T-cell (primary cell): ENCODE results near the gene GNE. TPM values are rescaled to one million over a fixed set of nuclear protein-coding genes. Genes with fewer than 3 reads are reported as not detected.
A peak's percentile ranks its signal among the peaks of the same experiment; 100 is the strongest.

ENCODE experiments used
- ATAC-seq, 4 experiments: fragments of 200-7000 bp in 3 of 4; fragments of 150-1000 bp in 1 of 4; cut with Tn5 transposase; replicated peaks in 1 of 4; 1 replicate in 3 of 4; 2 replicates in 1 of 4; pipeline ENCODE4 v1.10.0; 2021; ENCODE audit warnings: moderate library complexity in 3 of 4, mild to moderate bottlenecking in 2 of 4, moderate number of reproducible peaks in 1 of 4
- CTCF ChIA-PET, 2 donors: fragments of 300-600 bp; sonication (Branson Sonifier 250); formaldehyde crosslinking; loops; one replicate each; lab custom pipeline; 2022; ENCODE audit warnings: antibody characterized with exemption in 2 of 2; lab: Charles Lee
- POLR2A ChIA-PET, 2 donors: fragments of 300-600 bp; sonication (Branson Sonifier 250); formaldehyde crosslinking; loops; one replicate each; lab custom pipeline; 2022; ENCODE audit warnings: antibody characterized with exemption in 2 of 2; lab: Charles Lee
- DNase-seq, 35 experiments: peaks; one replicate each; pipeline versions ENCODE4 v3.0.0 to v3.0.0-alpha.2; 2013 to 2023
- H3K27ac ChIP-seq: one replicate; pipeline ENCODE4 v1.5.1; 2013; ENCODE audit warnings: low read length
- H3K27me3 ChIP-seq, 2 experiments: replicated peaks in 1 of 2; 1 replicate in 1 of 2; 2 replicates in 1 of 2; pipeline versions ENCODE4 v1.6.1 to v1.7.0; 2013; ENCODE audit warnings: low read length in 1 of 2, mixed read lengths in 1 of 2; ENCODE audit not compliant: control insufficient read depth in 2 of 2, insufficient read depth in 2 of 2; ENCODE audit errors: extremely low read depth in 1 of 2
- H3K36me3 ChIP-seq, 2 donors: 1 replicate in 1 of 2; 2 replicates in 1 of 2; pipeline versions ENCODE4 v1.6.1 to v1.7.0; 2013; ENCODE audit warnings: low read length in 1 of 2; ENCODE audit not compliant: control insufficient read depth in 2 of 2, insufficient read depth in 1 of 2; ENCODE audit errors: extremely low read depth in 1 of 2
- H3K4me1 ChIP-seq, 2 experiments: 1 replicate in 1 of 2; 2 replicates in 1 of 2; pipeline versions ENCODE4 v1.6.1 to v1.7.0; 2013; ENCODE audit warnings: low read length in 2 of 2, mixed read lengths in 1 of 2; ENCODE audit not compliant: insufficient read depth in 2 of 2, control insufficient read depth in 1 of 2; ENCODE audit errors: extremely low read depth in 1 of 2
- H3K4me3 ChIP-seq, 2 donors: 1 replicate in 1 of 2; 2 replicates in 1 of 2; pipeline versions ENCODE4 v1.5.1 to v1.7.0; 2013; ENCODE audit warnings: mild to moderate bottlenecking in 2 of 2, low read length in 1 of 2, moderate library complexity in 1 of 2; ENCODE audit not compliant: control insufficient read depth in 1 of 2; ENCODE audit errors: extremely low read depth in 1 of 2
- H3K9me3 ChIP-seq: 2 replicates; pipeline ENCODE4 v1.7.0; 2013
- H3K27ac Mint-ChIP-seq, 2 donors: one replicate each; pipeline ENCODE4 v1.8.0; 2020 to 2021; ENCODE audit warnings: mild to moderate bottlenecking in 2 of 2, mixed read lengths in 2 of 2
- H3K27me3 Mint-ChIP-seq, 2 donors: one replicate each; pipeline ENCODE4 v1.8.0; 2021 to 2022; ENCODE audit warnings: mixed read lengths in 2 of 2
- H3K36me3 Mint-ChIP-seq: one replicate; pipeline ENCODE4 v1.8.0; 2021; ENCODE audit warnings: mixed read lengths
- H3K4me1 Mint-ChIP-seq, 3 donors: one replicate each; pipeline ENCODE4 v1.8.0; 2020 to 2022; ENCODE audit warnings: mixed read lengths in 3 of 3, mild to moderate bottlenecking in 1 of 3
- H3K4me3 Mint-ChIP-seq, 3 donors: one replicate each; pipeline ENCODE4 v1.8.0; 2020 to 2022; ENCODE audit warnings: mild to moderate bottlenecking in 3 of 3, mixed read lengths in 3 of 3, moderate library complexity in 3 of 3
- H3K9me3 Mint-ChIP-seq, 3 donors: one replicate each; pipeline ENCODE4 v1.8.0; 2020 to 2022; ENCODE audit warnings: mixed read lengths in 3 of 3
- WGBS: methylation state at CpG from one replicate; pipeline ENCODE4 v1.1.5; 2013; ENCODE audit warnings: missing lambda C conversion rate; ENCODE audit not compliant: insufficient coverage; 5-methylcytosine and 5-hydroxymethylcytosine counted together
- total RNA-seq, 35 experiments: library from RNA in 6 of 35; stranded (reverse) in 6 of 35; fragments of 120-200 nt in 1 of 35; gene quantifications; one replicate each; pipeline versions ENCODE4 v1.2.1 to v1.2.4 and lab custom pipeline; 2013 to 2026

GNE gene
- total RNA-seq, 5 donors from 2014 or later (not counting 1 experiment from before 2014, with no cell fraction given), result 12.3 to 17.0 (median 14.9) TPM

DNA sequence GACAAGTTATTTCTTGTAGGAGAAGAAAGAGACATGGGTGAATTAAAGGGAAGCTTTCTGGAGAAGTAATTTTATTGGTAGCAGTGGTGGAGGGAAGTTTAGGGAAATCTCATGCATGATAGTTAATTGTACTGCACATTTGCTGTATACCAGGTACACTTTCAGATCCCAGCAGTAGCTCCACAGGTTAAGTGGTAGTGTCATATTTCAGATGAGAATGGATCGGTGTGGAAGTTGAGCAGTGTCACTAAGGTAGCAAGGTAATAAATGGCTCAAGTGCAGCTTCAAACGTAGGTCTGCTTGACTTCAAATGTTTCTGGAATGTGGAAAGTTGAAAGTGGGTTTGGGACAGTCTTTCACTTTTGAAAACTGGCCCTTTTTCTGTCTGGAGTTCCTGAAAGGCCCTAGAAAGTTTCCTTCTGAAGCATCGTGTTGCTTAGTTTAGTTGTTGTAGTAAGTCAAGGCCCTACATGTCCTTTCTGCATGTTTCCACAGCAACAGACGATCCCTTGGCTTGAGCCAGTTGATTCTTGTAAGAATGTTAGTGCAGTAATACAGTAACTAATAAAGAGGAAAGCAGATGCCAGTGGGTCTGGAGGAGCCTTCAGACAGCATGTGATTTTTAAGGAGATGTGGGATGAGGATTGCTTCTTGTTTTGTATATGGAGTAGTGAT is 63.8 kb downstream of the GNE start:
- ChIA-PET POLR2A (interaction anchor here in 1 of 2 donors (0.5 kb wide), 1 partner anchor 140 kb away, joined by 8 read pairs; no protein-coding TSS in a partner anchor), CTCF (no interaction called here)
- H3K4me1 ChIP-seq, result peaks cover 24 to 37% of the 10 kb centered on the region in 2 experiments
- peak overlapping the region in 2 of 3 donors; percentile 29 to 94 for H3K4me3 Mint-ChIP-seq
- no peak for ATAC-seq
- no peaks in the 10 kb centered on the region for H3K9me3 ChIP-seq
- no peaks in the 10 kb centered on the region for H3K9me3 Mint-ChIP-seq
- H3K27me3 Mint-ChIP-seq, result no peaks in the 10 kb centered on the region
- H3K27ac Mint-ChIP-seq, result no peak overlapping the region
- H3K36me3 ChIP-seq, result peaks cover 0 to 25% of the 10 kb centered on the region in 2 donors
- DNase-seq, result no peak
- no peak overlapping the region for H3K27ac ChIP-seq
- H3K4me1 Mint-ChIP-seq, result peaks cover 52 to 60% (median 58%) of the 10 kb centered on the region in 3 donors
- peaks cover 27% of the 10 kb centered on the region for H3K36me3 Mint-ChIP-seq
- WGBS, result 60% methylated on average over 2 of the region's 4 CpGs
- H3K27me3 ChIP-seq, result no peaks in the 10 kb centered on the region
- no peak overlapping the region for H3K4me3 ChIP-seq

DNA sequence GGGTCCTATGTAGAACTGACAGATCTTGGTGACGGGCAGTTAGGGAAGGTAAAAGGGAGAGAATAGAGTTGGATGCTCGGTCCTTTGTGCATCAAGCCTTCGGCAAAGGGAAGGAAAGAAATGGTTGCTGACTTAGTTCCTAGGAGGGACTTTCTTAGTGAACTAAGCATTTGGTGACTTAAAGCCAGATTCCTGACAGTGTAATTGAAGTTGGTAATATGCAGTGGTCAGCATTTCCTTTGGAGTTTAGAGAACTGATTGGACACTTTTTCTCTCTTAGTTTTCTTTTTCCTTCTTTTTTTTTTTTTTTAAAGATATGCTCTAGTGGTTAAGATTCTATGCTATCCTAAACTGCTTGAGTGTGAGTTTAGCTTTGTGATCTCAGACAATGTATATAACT is 65.2 kb downstream of the GNE start:
- H3K4me3 Mint-ChIP-seq, result peak overlapping the region; percentile 91 to 94 (median 92)
- H3K4me1 ChIP-seq, result peaks cover 24 to 37% of the 10 kb centered on the region in 2 experiments
- H3K9me3 ChIP-seq, result no peaks in the 10 kb centered on the region
- CTCF ChIA-PET, result interaction anchor here (1.1 to 1.2 kb wide), 2 partner anchors 90 kb away, joined by 3 read pairs; no protein-coding TSS in a partner anchor
- H3K4me1 Mint-ChIP-seq, result peaks cover 52 to 61% (median 60%) of the 10 kb centered on the region in 3 donors
- peaks cover 0 to 13% of the 10 kb centered on the region in 2 donors for H3K36me3 ChIP-seq
- H3K27ac Mint-ChIP-seq, result peak overlapping the region in 1 of 2 donors; percentile 18
- peaks cover 0 to 2% of the 10 kb centered on the region in 2 donors for H3K27me3 Mint-ChIP-seq
- no peak for DNase-seq
- no peak overlapping the region for H3K4me3 ChIP-seq
- POLR2A ChIA-PET, result interaction anchor here in 1 of 2 donors (0.6 kb wide), 1 partner anchor 66 kb away, joined by 4 read pairs; no protein-coding TSS in a partner anchor
- H3K27me3 ChIP-seq, result no peaks in the 10 kb centered on the region
- H3K27ac ChIP-seq, result no peak overlapping the region
- H3K36me3 Mint-ChIP-seq, result peaks cover 22% of the 10 kb centered on the region
- WGBS, result 75% methylated on average over 3 of the region's 3 CpGs
- no peak for ATAC-seq
- H3K9me3 Mint-ChIP-seq, result no peaks in the 10 kb centered on the region

DNA sequence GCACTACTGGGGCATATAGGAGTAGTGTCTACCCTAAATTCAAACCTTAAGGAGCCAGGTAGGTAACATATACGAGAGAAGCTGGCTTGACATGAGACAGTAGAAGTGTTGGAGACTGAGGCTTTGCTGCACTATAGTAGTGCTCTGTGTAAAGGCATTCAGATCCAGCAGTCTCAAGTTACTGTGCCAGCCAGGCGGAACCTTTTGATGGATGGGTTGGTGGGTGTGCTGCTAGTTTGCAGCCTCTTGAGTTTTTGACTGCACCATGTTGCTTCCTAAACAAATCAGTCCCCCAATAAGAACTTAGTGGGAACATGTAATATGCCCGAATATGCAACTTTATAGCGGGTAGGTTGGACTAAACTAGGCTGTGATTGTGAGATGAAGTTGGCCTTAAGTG is 66.1 kb downstream of the GNE start:
- Histone ChIP-seq H3K27ac (no peak overlapping the region), H3K9me3 (no peaks in the 10 kb centered on the region), H3K4me1 (peaks cover 24 to 37% of the 10 kb centered on the region in 2 experiments), H3K36me3 (peaks cover 0 to 8% of the 10 kb centered on the region in 2 donors), H3K27me3 (no peaks in the 10 kb centered on the region), H3K4me3 (peak overlapping the region; percentile 68 to 72)
- Mint-ChIP-seq H3K27me3 (peaks cover 0 to 5% of the 10 kb centered on the region in 2 donors), H3K9me3 (no peaks in the 10 kb centered on the region), H3K27ac (peak overlapping the region in 1 of 2 donors; percentile 88), H3K36me3 (peaks cover 18% of the 10 kb centered on the region), H3K4me3 (peak overlapping the region; percentile 91 to 94 (median 92)), H3K4me1 (peaks cover 46 to 62% (median 55%) of the 10 kb centered on the region in 3 donors)
- 38% methylated on average over 1 of the region's 4 CpGs for WGBS
- DNase-seq (no peak), ATAC-seq (no peak)
- CTCF ChIA-PET, result interaction anchor here (0.6 to 2.3 kb wide), 3 partner anchors 9 to 1109 kb away, joined by 3 to 19 read pairs (median 3); no protein-coding TSS in a partner anchor
- POLR2A ChIA-PET, result interaction anchor here in 1 of 2 donors (0.6 kb wide), 2 partner anchors 403 to 1547 kb away, joined by 3 to 4 read pairs; no protein-coding TSS in a partner anchor

DNA sequence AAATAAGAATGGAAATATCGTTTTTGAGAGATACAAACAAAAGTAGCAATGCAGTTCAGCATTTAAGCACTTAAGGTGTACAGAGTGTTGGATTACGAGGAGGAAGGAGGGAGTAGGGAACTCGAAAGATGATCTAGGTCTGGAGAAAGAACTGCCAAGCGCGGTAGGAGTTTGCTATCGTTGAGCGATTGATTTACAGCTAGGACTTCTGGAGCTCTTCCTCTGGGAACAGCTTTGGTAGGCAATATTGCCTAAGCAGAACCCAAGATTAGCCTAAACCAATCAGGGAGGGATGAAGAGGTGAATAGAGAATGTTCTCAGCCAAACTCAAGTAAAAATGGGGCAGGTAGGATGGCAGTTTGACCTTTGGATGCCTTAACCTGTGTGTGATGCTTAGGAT is 66.6 kb downstream of the GNE start:
- peaks cover 46 to 60% (median 50%) of the 10 kb centered on the region in 3 donors for H3K4me1 Mint-ChIP-seq
- peaks cover 0 to 5% of the 10 kb centered on the region in 2 donors for H3K27me3 Mint-ChIP-seq
- H3K9me3 Mint-ChIP-seq, result no peaks in the 10 kb centered on the region
- ATAC-seq (no peak), DNase-seq (no peak)
- Histone ChIP-seq H3K27me3 (no peaks in the 10 kb centered on the region), H3K36me3 (peaks cover 0 to 4% of the 10 kb centered on the region in 2 donors), H3K9me3 (no peaks in the 10 kb centered on the region), H3K4me1 (peaks cover 24 to 34% of the 10 kb centered on the region in 2 experiments), H3K27ac (no peak overlapping the region), H3K4me3 (peak overlapping the region; percentile 68 to 72)
- ChIA-PET CTCF (interaction anchor here (0.6 to 2.5 kb wide), 6 partner anchors 9 to 1109 kb away, joined by 3 to 19 read pairs (median 3); no protein-coding TSS in a partner anchor), POLR2A (interaction anchor here in 1 of 2 donors (0.6 kb wide), 3 partner anchors 39 to 1546 kb away, joined by 4 read pairs; no protein-coding TSS in a partner anchor)
- peak overlapping the region; percentile 88 to 92 for H3K27ac Mint-ChIP-seq
- peak overlapping the region; percentile 91 to 94 (median 92) for H3K4me3 Mint-ChIP-seq
- peaks cover 18% of the 10 kb centered on the region for H3K36me3 Mint-ChIP-seq
- 0% methylated on average over 6 of the region's 7 CpGs for WGBS

DNA sequence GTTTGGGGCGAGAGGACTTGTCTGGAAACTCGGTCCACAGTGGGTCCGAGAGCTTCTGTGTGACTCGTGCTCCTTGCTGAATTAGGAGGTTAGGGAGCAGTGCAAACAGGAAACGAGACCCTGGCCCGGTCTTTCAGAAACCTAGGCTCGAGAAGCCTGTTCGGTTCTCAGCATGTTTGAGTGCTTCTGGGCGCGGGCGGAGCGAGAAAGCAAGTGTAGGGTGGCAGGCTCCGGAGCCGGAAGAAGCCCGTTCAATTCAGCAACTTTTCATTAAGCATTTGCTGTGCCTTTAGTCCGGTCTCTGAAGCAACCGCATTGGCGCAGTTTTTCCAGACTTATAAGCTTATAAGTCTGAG is 67.0 kb downstream of the GNE start:
- Mint-ChIP-seq H3K27me3 (peaks cover 0 to 5% of the 10 kb centered on the region in 2 donors), H3K4me1 (peaks cover 46 to 57% (median 46%) of the 10 kb centered on the region in 3 donors), H3K9me3 (no peaks in the 10 kb centered on the region), H3K4me3 (peak overlapping the region; percentile 91 to 94 (median 92)), H3K36me3 (peaks cover 18% of the 10 kb centered on the region), H3K27ac (peak overlapping the region; percentile 88 to 92)
- H3K4me3 ChIP-seq, result peak overlapping the region; percentile 68 to 72
- ChIA-PET CTCF (interaction anchor here (0.6 to 2.5 kb wide), 15 partner anchors 10 to 216 kb away, joined by 3 to 19 read pairs (median 4); partner anchors contain the start of gene GNE (in 1 of the 2)), POLR2A (interaction anchor here (0.6 to 1.1 kb wide), 7 partner anchors 11 to 1546 kb away, joined by 3 to 4 read pairs (median 4); no protein-coding TSS in a partner anchor)
- WGBS, result 3% methylated on average over 18 of the region's 18 CpGs
- H3K4me1 ChIP-seq, result peaks cover 24 to 31% of the 10 kb centered on the region in 2 experiments
- peaks cover 0 to 4% of the 10 kb centered on the region in 2 donors for H3K36me3 ChIP-seq
- no peaks in the 10 kb centered on the region for H3K9me3 ChIP-seq
- H3K27ac ChIP-seq, result peak overlapping the region; percentile 62
- DNase-seq (peak in 34 of 35 experiments; percentile 2 to 61 (median 35)), ATAC-seq (peak; percentile 17 to 51 (median 35))
- H3K27me3 ChIP-seq, result no peaks in the 10 kb centered on the region
